ENCODE measurements around the gene MTA1.

The MTA1 gene

DNA sequence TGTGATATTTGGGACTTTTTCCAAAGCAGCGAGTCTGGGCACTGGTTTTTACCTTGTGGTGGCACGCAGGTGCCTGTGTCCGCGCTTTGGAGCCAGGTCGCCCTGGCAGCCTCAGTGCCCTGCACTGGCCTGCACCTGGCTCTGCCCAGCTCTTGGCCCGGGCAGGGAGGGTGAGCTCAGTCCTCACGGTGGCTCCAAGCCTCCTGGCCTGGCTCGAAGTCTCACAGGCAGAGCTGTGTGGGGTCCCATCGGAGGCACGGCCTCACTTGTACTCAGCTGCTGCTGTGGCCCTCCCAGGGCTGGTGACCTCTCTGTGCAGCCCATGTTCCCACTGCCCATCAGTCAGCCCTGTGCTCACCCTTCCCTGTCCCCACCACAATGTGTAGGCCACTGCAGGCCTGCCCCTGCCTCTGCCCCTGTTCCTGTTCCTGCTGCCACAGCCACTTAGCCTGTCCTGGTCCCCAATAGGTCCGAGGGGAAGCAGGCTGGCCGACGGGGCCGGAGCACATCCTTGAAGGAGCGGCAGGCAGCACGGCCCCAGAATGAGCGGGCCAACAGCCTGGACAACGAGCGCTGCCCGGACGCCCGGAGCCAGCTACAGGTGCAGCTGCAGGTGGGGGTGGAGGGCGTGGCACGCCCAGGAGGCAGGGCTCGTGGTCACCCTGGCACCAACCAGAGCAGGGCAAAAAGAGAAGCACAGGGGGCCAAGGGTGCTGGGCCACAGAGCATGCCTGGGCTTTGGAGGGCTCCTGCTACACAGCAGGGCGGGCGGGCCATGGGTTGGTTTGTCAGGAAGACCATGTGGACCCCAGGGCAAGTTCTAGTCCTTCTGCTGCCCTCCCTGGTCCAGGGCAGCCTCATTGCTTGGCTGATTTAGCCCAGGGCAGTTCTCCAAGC lies 37.9 kb upstream of the MTA1 start:
- TF ChIP-seq, protein P1, sequence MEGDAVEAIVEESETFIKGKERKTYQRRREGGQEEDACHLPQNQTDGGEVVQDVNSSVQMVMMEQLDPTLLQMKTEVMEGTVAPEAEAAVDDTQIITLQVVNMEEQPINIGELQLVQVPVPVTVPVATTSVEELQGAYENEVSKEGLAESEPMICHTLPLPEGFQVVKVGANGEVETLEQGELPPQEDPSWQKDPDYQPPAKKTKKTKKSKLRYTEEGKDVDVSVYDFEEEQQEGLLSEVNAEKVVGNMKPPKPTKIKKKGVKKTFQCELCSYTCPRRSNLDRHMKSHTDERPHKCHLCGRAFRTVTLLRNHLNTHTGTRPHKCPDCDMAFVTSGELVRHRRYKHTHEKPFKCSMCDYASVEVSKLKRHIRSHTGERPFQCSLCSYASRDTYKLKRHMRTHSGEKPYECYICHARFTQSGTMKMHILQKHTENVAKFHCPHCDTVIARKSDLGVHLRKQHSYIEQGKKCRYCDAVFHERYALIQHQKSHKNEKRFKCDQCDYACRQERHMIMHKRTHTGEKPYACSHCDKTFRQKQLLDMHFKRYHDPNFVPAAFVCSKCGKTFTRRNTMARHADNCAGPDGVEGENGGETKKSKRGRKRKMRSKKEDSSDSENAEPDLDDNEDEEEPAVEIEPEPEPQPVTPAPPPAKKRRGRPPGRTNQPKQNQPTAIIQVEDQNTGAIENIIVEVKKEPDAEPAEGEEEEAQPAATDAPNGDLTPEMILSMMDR (IDR thresholded peaks at IDR 0.05; ENCODE audit: low read depth, low read length, poor library complexity, severe bottlenecking), result no peak
- TF ChIP-seq EZH2phosphoT487 (IDR thresholded peaks at IDR 0.05; ENCODE audit: borderline replicate concordance, low read length), result no peak
- H4K20me1 ChIP-seq (ENCODE audit: control insufficient read depth, insufficient read depth, low read depth, low read length), result no peaks in the 10 kb centered on the region
- H3K27ac ChIP-seq (ENCODE audit: low read depth, low read length), result no peak overlapping the region
- H3K4me1 ChIP-seq (ENCODE audit: control insufficient read depth, low read length), result no peaks in the 10 kb centered on the region
- H3K9me2 ChIP-seq (replicated peaks; ENCODE audit: control insufficient read depth, low read length), result no peaks in the 10 kb centered on the region
- no peaks in the 10 kb centered on the region for H3K79me2 ChIP-seq (ENCODE audit: control insufficient read depth, low read length)
- H3F3A ChIP-seq (ENCODE audit: control insufficient read depth, insufficient read depth), result no peaks in the 10 kb centered on the region
- no peak overlapping the region for H3K4me3 ChIP-seq (ENCODE audit: low read length)
- no peaks in the 10 kb centered on the region for H3K36me3 ChIP-seq (ENCODE audit: control insufficient read depth, low read length)
- H3K27me3 ChIP-seq (ENCODE audit: control insufficient read depth, low read length), result no peaks in the 10 kb centered on the region
- no peaks in the 10 kb centered on the region for H3K9me3 ChIP-seq (ENCODE audit: control insufficient read depth, insufficient read depth, low read length)
- no peak overlapping the region for H3K4me2 ChIP-seq (ENCODE audit: low read length)

DNA sequence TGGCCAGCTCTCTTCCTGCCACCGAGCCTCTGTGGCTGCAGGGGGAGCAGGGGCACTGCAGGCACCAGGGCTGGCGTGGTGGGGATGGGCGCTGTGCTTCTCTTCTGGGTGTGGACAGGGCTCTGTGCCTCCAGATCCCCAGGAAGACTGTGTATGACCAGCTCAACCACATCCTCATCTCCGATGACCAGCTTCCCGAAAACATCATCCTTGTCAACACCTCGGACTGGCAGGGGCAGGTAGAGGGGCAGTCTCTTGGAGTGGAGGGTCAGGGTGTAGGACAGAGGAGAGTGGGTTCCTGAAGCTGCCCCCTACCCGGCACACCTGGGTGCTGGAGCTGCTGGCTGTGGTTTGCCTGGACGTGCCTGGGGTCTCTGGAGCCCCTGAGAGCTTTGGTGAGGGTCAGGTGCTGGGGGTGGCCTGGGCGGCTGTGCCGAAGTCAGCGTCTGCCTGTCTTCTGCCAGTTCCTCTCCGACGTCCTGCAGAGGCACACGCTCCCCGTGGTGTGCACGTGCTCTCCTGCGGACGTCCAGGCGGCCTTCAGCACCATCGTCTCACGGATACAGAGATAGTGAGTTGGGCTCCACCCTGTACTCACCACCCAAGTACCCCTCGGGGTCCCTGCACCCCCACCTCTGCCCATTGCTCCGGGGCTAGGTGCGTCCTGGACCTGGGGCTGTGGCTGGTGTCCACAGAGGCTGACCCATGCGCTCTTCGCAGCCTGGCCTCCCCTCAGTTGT lies 37.1 kb upstream of the MTA1 start:
- H3K9me2 ChIP-seq (replicated peaks; ENCODE audit: control insufficient read depth, low read length), result no peaks in the 10 kb centered on the region
- no peaks in the 10 kb centered on the region for H3K4me1 ChIP-seq (ENCODE audit: control insufficient read depth, low read length)
- H3K36me3 ChIP-seq (ENCODE audit: control insufficient read depth, low read length), result no peaks in the 10 kb centered on the region
- TF ChIP-seq EZH2phosphoT487 (IDR thresholded peaks at IDR 0.05; ENCODE audit: borderline replicate concordance, low read length), result no peak
- TF ChIP-seq, protein P1 (IDR thresholded peaks at IDR 0.05; ENCODE audit: low read depth, low read length, poor library complexity, severe bottlenecking), result no peak
- H3K27ac ChIP-seq (ENCODE audit: low read depth, low read length), result no peak overlapping the region
- no peaks in the 10 kb centered on the region for H3K79me2 ChIP-seq (ENCODE audit: control insufficient read depth, low read length)
- no peaks in the 10 kb centered on the region for H3K9me3 ChIP-seq (ENCODE audit: control insufficient read depth, insufficient read depth, low read length)
- no peaks in the 10 kb centered on the region for H3K27me3 ChIP-seq (ENCODE audit: control insufficient read depth, low read length)
- no peak overlapping the region for H3K4me3 ChIP-seq (ENCODE audit: low read length)
- no peaks in the 10 kb centered on the region for H3F3A ChIP-seq (ENCODE audit: control insufficient read depth, insufficient read depth)
- no peaks in the 10 kb centered on the region for H4K20me1 ChIP-seq (ENCODE audit: control insufficient read depth, insufficient read depth, low read depth, low read length)
- H3K4me2 ChIP-seq (ENCODE audit: low read length), result no peak overlapping the region

DNA sequence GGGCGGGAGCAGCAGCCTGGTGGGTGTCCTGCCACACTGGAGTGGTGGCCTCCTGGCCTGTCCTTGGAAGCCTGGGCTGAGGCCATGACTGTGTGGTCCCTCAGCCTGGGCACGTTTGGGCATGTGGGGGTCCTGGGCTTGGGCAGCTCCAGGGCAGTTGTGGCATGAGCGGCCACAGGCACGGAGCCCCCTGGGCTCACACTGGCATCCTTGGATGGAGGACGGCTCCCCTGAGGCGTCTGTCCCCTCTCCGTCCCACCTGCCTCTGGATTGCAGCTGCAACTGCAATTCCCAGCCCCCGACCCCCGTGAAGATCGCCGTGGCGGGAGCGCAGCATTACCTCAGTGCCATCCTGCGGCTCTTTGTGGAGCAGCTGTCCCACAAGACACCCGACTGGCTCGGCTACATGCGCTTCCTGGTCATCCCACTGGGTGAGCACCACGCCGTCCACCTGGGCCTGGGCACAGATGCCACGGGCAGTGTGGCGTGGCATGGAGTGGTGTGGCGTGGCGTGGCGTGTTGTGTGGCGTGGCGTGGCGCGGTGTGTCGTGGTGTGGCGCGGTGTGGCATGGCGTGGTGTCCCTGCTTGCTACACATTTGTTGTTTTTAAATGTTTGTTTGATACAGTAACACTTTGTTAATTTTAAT lies 36.4 kb upstream of the MTA1 start:
- Histone ChIP-seq H3F3A (ENCODE audit: control insufficient read depth, insufficient read depth) (no peaks in the 10 kb centered on the region), H3K9me2 (replicated peaks; ENCODE audit: control insufficient read depth, low read length) (no peaks in the 10 kb centered on the region), H3K4me3 (ENCODE audit: low read length) (no peak overlapping the region), H3K36me3 (ENCODE audit: control insufficient read depth, low read length) (no peaks in the 10 kb centered on the region), H3K27me3 (ENCODE audit: control insufficient read depth, low read length) (no peaks in the 10 kb centered on the region), H3K4me1 (ENCODE audit: control insufficient read depth, low read length) (no peaks in the 10 kb centered on the region), H3K27ac (ENCODE audit: low read depth, low read length) (no peak overlapping the region), H3K79me2 (ENCODE audit: control insufficient read depth, low read length) (no peaks in the 10 kb centered on the region), H3K9me3 (ENCODE audit: control insufficient read depth, insufficient read depth, low read length) (no peaks in the 10 kb centered on the region), H3K4me2 (ENCODE audit: low read length) (no peak overlapping the region), H4K20me1 (ENCODE audit: control insufficient read depth, insufficient read depth, low read depth, low read length) (no peaks in the 10 kb centered on the region)
- TF ChIP-seq, protein P1 (IDR thresholded peaks at IDR 0.05; ENCODE audit: low read depth, low read length, poor library complexity, severe bottlenecking), result no peak
- no peak for TF ChIP-seq EZH2phosphoT487 (IDR thresholded peaks at IDR 0.05; ENCODE audit: borderline replicate concordance, low read length)
